Activated CD4-positive, alpha-beta memory T cell treated with anti-CD3 and anti-CD28 coated beads for 36 hours (primary cell): Measurements from ENCODE around the gene ZNF609. TPM values are rescaled to one million over a fixed set of nuclear protein-coding genes. Genes with fewer than 3 reads are reported as not detected.

Experiments
- CTCF ChIA-PET: fragments of 350-600 bp; sonication (Branson Sonifier 250); formaldehyde crosslinking; loops from one replicate; lab custom pipeline; 2021; ENCODE audit warnings: antibody characterized with exemption, inconsistent platforms; lab: Charles Lee
- POLR2A ChIA-PET: fragments of 350-600 bp; sonication (Branson Sonifier 250); formaldehyde crosslinking; loops from one replicate; lab custom pipeline; 2021; ENCODE audit warnings: antibody characterized with exemption; lab: Charles Lee
- DNase-seq: peaks from one replicate; pipeline ENCODE4 v3.0.0-alpha.2; 2020
- H3K27ac Mint-ChIP-seq: one replicate; pipeline ENCODE4 v1.8.0; 2021; ENCODE audit warnings: mixed read lengths
- H3K27me3 Mint-ChIP-seq: one replicate; pipeline ENCODE4 v1.8.0; 2021; ENCODE audit warnings: mixed read lengths
- H3K36me3 Mint-ChIP-seq: one replicate; pipeline ENCODE4 v1.8.0; 2021; ENCODE audit warnings: mixed read lengths
- H3K4me1 Mint-ChIP-seq: one replicate; pipeline ENCODE4 v1.8.0; 2021; ENCODE audit warnings: low read depth, mixed read lengths
- H3K4me3 Mint-ChIP-seq: one replicate; pipeline ENCODE4 v1.8.0; 2021; ENCODE audit warnings: mild to moderate bottlenecking, mixed read lengths
- H3K9me3 Mint-ChIP-seq: one replicate; pipeline ENCODE4 v1.8.0; 2021; ENCODE audit warnings: mixed read lengths
- intact Hi-C: fragments of 100-400 bp; cut with micrococcal nuclease; formaldehyde crosslinking; loops from one replicate; pipeline ENCODE4 v1.15.1; 2023
- total RNA-seq, 2 experiments: library from RNA; stranded (reverse); gene quantifications; one replicate each; pipeline ENCODE4 v1.2.3, GENCODE V29; 2021

The ZNF609 gene
- total RNA-seq, 2 experiments from 2014 or later: 38.5 to 38.7 TPM

GRCh38 chr15:64695561-64695992, 235.2 kb downstream of the ZNF609 start:
- Mint-ChIP-seq H3K4me1 (peaks cover 41% of the 10 kb centered on the region), H3K4me3 (no peak overlapping the region), H3K9me3 (no peaks in the 10 kb centered on the region), H3K27ac (no peak overlapping the region), H3K36me3 (peaks cover 13% of the 10 kb centered on the region), H3K27me3 (no peaks in the 10 kb centered on the region)
- intact Hi-C loops: loop anchor here (5.0 kb wide), 2 partner anchors 73 to 448 kb away; no protein-coding TSS in a partner anchor
- POLR2A ChIA-PET: no interaction called here
- DNase-seq: no peak
- CTCF ChIA-PET: interaction anchor here (2.1 to 6.5 kb wide), 2 partner anchors 10 to 32 kb away, joined by 12 to 32 read pairs; no protein-coding TSS in a partner anchor

- intact Hi-C loops: loop anchor here (5.0 kb wide), 2 partner anchors 74 to 449 kb away; no protein-coding TSS in a partner anchor
- ChIA-PET POLR2A (interaction anchor here (0.6 kb wide), 1 partner anchor 474 kb away, joined by 3 read pairs; no protein-coding TSS in a partner anchor), CTCF (interaction anchor here (2.1 to 6.5 kb wide), 2 partner anchors 11 to 31 kb away, joined by 12 to 32 read pairs; no protein-coding TSS in a partner anchor)
- Mint-ChIP-seq H3K27ac (no peak overlapping the region), H3K9me3 (no peaks in the 10 kb centered on the region), H3K4me1 (peaks cover 47% of the 10 kb centered on the region), H3K36me3 (peaks cover 11% of the 10 kb centered on the region), H3K27me3 (no peaks in the 10 kb centered on the region), H3K4me3 (no peak overlapping the region)
- DNase-seq: no peak
Observed at GRCh38 chr15:64696481-64696880, 236.1 kb downstream of the ZNF609 start.

GRCh38 chr15:64697911-64698369, 237.6 kb downstream of the ZNF609 start:
- intact Hi-C loops: loop anchor here (1.0 to 5.0 kb wide), 5 partner anchors 63 to 510 kb away; no protein-coding TSS in a partner anchor
- H3K4me3 Mint-ChIP-seq: no peak overlapping the region
- ChIA-PET POLR2A (interaction anchor here (0.5 to 1.1 kb wide), 7 partner anchors 11 to 607 kb away, joined by 3 to 6 read pairs (median 3); partner anchors contain the start of gene RNU5A-1), CTCF (interaction anchor here (0.5 to 6.5 kb wide), 6 partner anchors 12 to 236 kb away, joined by 3 to 38 read pairs (median 4); no protein-coding TSS in a partner anchor)
- peak; percentile 82 for DNase-seq
- peak overlapping the region; percentile 72 for H3K27ac Mint-ChIP-seq
- peaks cover 57% of the 10 kb centered on the region for H3K4me1 Mint-ChIP-seq
- peaks cover 8% of the 10 kb centered on the region for H3K36me3 Mint-ChIP-seq
- H3K27me3 Mint-ChIP-seq: no peaks in the 10 kb centered on the region
- no peaks in the 10 kb centered on the region for H3K9me3 Mint-ChIP-seq

GRCh38 chr15:64698823-64699222, 238.4 kb downstream of the ZNF609 start:
- Mint-ChIP-seq H3K36me3 (peaks cover 7% of the 10 kb centered on the region), H3K9me3 (no peaks in the 10 kb centered on the region), H3K27me3 (no peaks in the 10 kb centered on the region), H3K4me3 (no peak overlapping the region), H3K27ac (peak overlapping the region; percentile 72), H3K4me1 (peaks cover 63% of the 10 kb centered on the region)
- intact Hi-C loops: loop anchor here (1.0 to 5.0 kb wide), 5 partner anchors 64 to 511 kb away; no protein-coding TSS in a partner anchor
- ChIA-PET POLR2A (interaction anchor here (1.1 kb wide), 1 partner anchor 10 kb away, joined by 3 read pairs; no protein-coding TSS in a partner anchor), CTCF (interaction anchor here (1.2 to 6.5 kb wide), 3 partner anchors 13 to 207 kb away, joined by 4 to 38 read pairs (median 32); no protein-coding TSS in a partner anchor)
- no peak for DNase-seq

- no peak overlapping the region for H3K4me3 Mint-ChIP-seq
- H3K9me3 Mint-ChIP-seq: no peaks in the 10 kb centered on the region
Observed at GRCh38 chr15:64699751-64700388, 239.5 kb downstream of the ZNF609 start.

GRCh38 chr15:64701051-64701450, 240.7 kb downstream of the ZNF609 start:
- H3K27ac Mint-ChIP-seq: no peak overlapping the region
- peaks cover 59% of the 10 kb centered on the region for H3K4me1 Mint-ChIP-seq
- POLR2A ChIA-PET: no interaction called here
- no peaks in the 10 kb centered on the region for H3K27me3 Mint-ChIP-seq
- H3K9me3 Mint-ChIP-seq: no peaks in the 10 kb centered on the region
- intact Hi-C loops: loop anchor here (10.0 kb wide), 1 partner anchor 536 kb away; the partner anchor contains the start of gene PPIB
- CTCF ChIA-PET: interaction anchor here (5.6 kb wide), 1 partner anchor 27 kb away, joined by 38 read pairs; no protein-coding TSS in a partner anchor
- DNase-seq: no peak
- H3K4me3 Mint-ChIP-seq: peak overlapping the region; percentile 83
- H3K36me3 Mint-ChIP-seq: peaks cover 7% of the 10 kb centered on the region

More at GRCh38 chr15:64699751-64700388, 239.5 kb downstream of the ZNF609 start:
- no peaks in the 10 kb centered on the region for H3K27me3 Mint-ChIP-seq
- CTCF ChIA-PET: interaction anchor here (5.6 kb wide), 1 partner anchor 28 kb away, joined by 38 read pairs; no protein-coding TSS in a partner anchor
- POLR2A ChIA-PET: no interaction called here
- peaks cover 7% of the 10 kb centered on the region for H3K36me3 Mint-ChIP-seq
- no peak for DNase-seq
- H3K4me1 Mint-ChIP-seq: peaks cover 64% of the 10 kb centered on the region
- intact Hi-C loops: loop anchor here (2.0 to 10.0 kb wide), 5 partner anchors 65 to 535 kb away; partner anchors contain the start of gene PPIB
- H3K27ac Mint-ChIP-seq: no peak overlapping the region

GRCh38 chr15:64701482-64702184, 241.3 kb downstream of the ZNF609 start:
- POLR2A ChIA-PET: interaction anchor here (0.6 kb wide), 1 partner anchor 137 kb away, joined by 4 read pairs; no protein-coding TSS in a partner anchor
- no peak for DNase-seq
- Mint-ChIP-seq H3K36me3 (peaks cover 7% of the 10 kb centered on the region), H3K4me1 (peaks cover 57% of the 10 kb centered on the region), H3K27me3 (no peaks in the 10 kb centered on the region), H3K27ac (peak overlapping the region; percentile 3), H3K9me3 (no peaks in the 10 kb centered on the region), H3K4me3 (peak overlapping the region; percentile 83)
- intact Hi-C loops: loop anchor here (2.0 to 10.0 kb wide), 2 partner anchors 191 to 537 kb away; partner anchors contain the start of gene PPIB
- CTCF ChIA-PET: interaction anchor here (0.6 to 5.6 kb wide), 3 partner anchors 11 to 108 kb away, joined by 3 to 38 read pairs (median 4); no protein-coding TSS in a partner anchor

- Mint-ChIP-seq H3K4me3 (peak overlapping the region; percentile 83), H3K27ac (peak overlapping the region; percentile 41), H3K4me1 (peaks cover 51% of the 10 kb centered on the region), H3K9me3 (no peaks in the 10 kb centered on the region), H3K36me3 (peaks cover 5% of the 10 kb centered on the region), H3K27me3 (no peaks in the 10 kb centered on the region)
- CTCF ChIA-PET: interaction anchor here (1.0 to 2.6 kb wide), 3 partner anchors 13 to 25 kb away, joined by 3 to 17 read pairs (median 3); no protein-coding TSS in a partner anchor
- intact Hi-C loops: loop anchor here (2.0 to 10.0 kb wide), 2 partner anchors 190 to 538 kb away; partner anchors contain the start of gene PPIB
- POLR2A ChIA-PET: no interaction called here
- DNase-seq: peak; percentile 97
Observed at GRCh38 chr15:64702816-64703631, 242.6 kb downstream of the ZNF609 start.

GRCh38 chr15:64703632-64703959, 243.2 kb downstream of the ZNF609 start:
- H3K27me3 Mint-ChIP-seq: no peaks in the 10 kb centered on the region
- peaks cover 45% of the 10 kb centered on the region for H3K4me1 Mint-ChIP-seq
- DNase-seq: peak; percentile 28
- ChIA-PET POLR2A (no interaction called here), CTCF (interaction anchor here (1.0 to 2.6 kb wide), 2 partner anchors 17 to 24 kb away, joined by 3 to 17 read pairs; no protein-coding TSS in a partner anchor)
- H3K36me3 Mint-ChIP-seq: peaks cover 5% of the 10 kb centered on the region
- H3K4me3 Mint-ChIP-seq: peak overlapping the region; percentile 83
- peak overlapping the region; percentile 41 for H3K27ac Mint-ChIP-seq
- H3K9me3 Mint-ChIP-seq: no peaks in the 10 kb centered on the region
- intact Hi-C loops: loop anchor here (2.0 to 10.0 kb wide), 2 partner anchors 189 to 539 kb away; partner anchors contain the start of gene PPIB

- H3K36me3 Mint-ChIP-seq: peaks cover 5% of the 10 kb centered on the region
- ChIA-PET CTCF (interaction anchor here (1.3 to 2.6 kb wide), 3 partner anchors 23 to 130 kb away, joined by 3 to 17 read pairs (median 3); no protein-coding TSS in a partner anchor), POLR2A (interaction anchor here (0.9 kb wide), 1 partner anchor 16 kb away, joined by 3 read pairs; no protein-coding TSS in a partner anchor)
- H3K27me3 Mint-ChIP-seq: no peaks in the 10 kb centered on the region
- H3K4me3 Mint-ChIP-seq: no peak overlapping the region
- H3K9me3 Mint-ChIP-seq: no peaks in the 10 kb centered on the region
- DNase-seq: no peak
- no peak overlapping the region for H3K27ac Mint-ChIP-seq
- intact Hi-C loops: loop anchor here (10.0 kb wide), 1 partner anchor 540 kb away; the partner anchor contains the start of gene PPIB
- H3K4me1 Mint-ChIP-seq: peaks cover 31% of the 10 kb centered on the region
Observed at GRCh38 chr15:64705006-64705405, 244.6 kb downstream of the ZNF609 start.
